Hepatocyte (in vitro differentiated cells): ENCODE data around the gene WDR87. TPM values are rescaled to one million over a fixed set of nuclear protein-coding genes. Genes with fewer than 3 reads are reported as not detected.
A peak's percentile ranks its signal among the peaks of the same experiment; 100 is the strongest.

Experiments
- DNase-seq: peaks from one replicate; pipeline ENCODE4 v3.0.0-alpha.2; 2016; ENCODE audit warnings: low spot score
- H2AFZ ChIP-seq: fragments of 200-600 bp; sonication (generic); 2 replicates; pipeline ENCODE4 v1.6.0; 2016; ENCODE audit warnings: antibody characterized with exemption, mild to moderate bottlenecking
- H3K27ac ChIP-seq: fragments of 200-600 bp; sonication (generic); 2 replicates; pipeline ENCODE4 v1.5.1; 2016; ENCODE audit warnings: mild to moderate bottlenecking
- H3K27me3 ChIP-seq: fragments of 200-600 bp; sonication (generic); 2 replicates; pipeline ENCODE4 v1.6.1; 2016
- H3K36me3 ChIP-seq: fragments of 200-600 bp; sonication (generic); replicated peaks from 2 replicates; pipeline ENCODE4 v1.5.1; 2016; ENCODE audit warnings: low read depth; ENCODE audit not compliant: insufficient read depth
- H3K4me1 ChIP-seq: fragments of 200-600 bp; sonication (generic); 2 replicates; pipeline ENCODE4 v1.5.1; 2016; ENCODE audit warnings: mild to moderate bottlenecking, moderate library complexity; ENCODE audit not compliant: insufficient read depth
- H3K4me2 ChIP-seq: fragments of 200-600 bp; sonication (generic); 2 replicates; pipeline ENCODE4 v1.6.0; 2016
- H3K4me3 ChIP-seq: fragments of 200-600 bp; sonication (generic); 2 replicates; pipeline ENCODE4 v1.5.1; 2016; ENCODE audit warnings: mild to moderate bottlenecking
- H3K79me2 ChIP-seq: fragments of 200-600 bp; sonication (generic); 2 replicates; pipeline ENCODE4 v1.6.0; 2017; ENCODE audit warnings: mild to moderate bottlenecking
- H3K9me2 ChIP-seq: fragments of 200-600 bp; sonication (generic); replicated peaks from 2 replicates; pipeline ENCODE4 v1.6.0; 2017; ENCODE audit warnings: mild to moderate bottlenecking; ENCODE audit not compliant: insufficient read depth
- H3K9me3 ChIP-seq: fragments of 200-600 bp; sonication (generic); 2 replicates; pipeline ENCODE4 v1.5.1; 2016; ENCODE audit warnings: low read depth, mild to moderate bottlenecking
- H4K20me1 ChIP-seq: fragments of 200-600 bp; sonication (generic); 2 replicates; pipeline ENCODE4 v1.6.0; 2016; ENCODE audit warnings: mild to moderate bottlenecking; ENCODE audit not compliant: insufficient read depth, poor library complexity, severe bottlenecking
- CTCF ChIP-seq: fragments of 200-600 bp; sonication (generic); IDR thresholded peaks from 2 replicates; pipeline ENCODE4 v1.5.1; 2016; ENCODE audit warnings: antibody characterized with exemption, mild to moderate bottlenecking; ENCODE audit not compliant: poor library complexity
- EZH2 ChIP-seq: fragments of 200-600 bp; sonication (generic); IDR thresholded peaks from 2 replicates; pipeline ENCODE4 v1.6.1; 2016; ENCODE audit warnings: antibody characterized with exemption, mild to moderate bottlenecking, borderline replicate concordance
- EZH2phosphoT487 ChIP-seq: fragments of 200-600 bp; sonication (generic); IDR thresholded peaks from one replicate; pipeline ENCODE4 v1.6.1; 2018; ENCODE audit warnings: antibody characterized with exemption, mild to moderate bottlenecking, low read depth, moderate library complexity; ENCODE audit not compliant: unreplicated experiment, severe bottlenecking
- WGBS: methylation state at CpG from one replicate; pipeline ENCODE4 v1.1.6; 2016; ENCODE audit warnings: low lambda C conversion rate; ENCODE audit errors: missing lambda C conversion rate; 5-methylcytosine and 5-hydroxymethylcytosine counted together
- polyA plus RNA-seq: library from polyadenylated mRNA; unstranded; fragments of >200 nt; fragmentation: Nextera tagmentation; extraction: Ambion mirVana; gene quantifications from 2 replicates; pipeline ENCODE4 v1.2.1, GENCODE V29; 2016
- total RNA-seq: library from RNA; depleted of rRNA; stranded (reverse); fragments of >200 nt; gene quantifications from 2 replicates; pipeline ENCODE4 v1.2.3, GENCODE V29; 2014

The WDR87 gene
- total and polyA plus RNA-seq, 2 experiments from 2014 or later, result not detected

GRCh38 chr19:37936166-37936565 is 29.8 kb upstream of the WDR87 start:
- TF ChIP-seq EZH2, result no peak
- no peak for TF ChIP-seq EZH2phosphoT487
- TF ChIP-seq CTCF, result no peak
- Histone ChIP-seq H3K27me3 (no peaks in the 10 kb centered on the region), H3K36me3 (no peaks in the 10 kb centered on the region), H3K4me2 (peak overlapping the region; percentile 63), H4K20me1 (no peaks in the 10 kb centered on the region), H3K9me3 (peaks cover 4% of the 10 kb centered on the region), H3K27ac (peak overlapping the region; percentile 94), H2AFZ (no peak overlapping the region), H3K4me3 (no peak overlapping the region), H3K79me2 (peaks cover 61% of the 10 kb centered on the region), H3K9me2 (no peaks in the 10 kb centered on the region), H3K4me1 (peaks cover 73% of the 10 kb centered on the region)
- peak; percentile 38 for DNase-seq
- WGBS, result 61% methylated on average over 2 of the region's 2 CpGs

GRCh38 chr19:37935341-37935740 is 28.9 kb upstream of the WDR87 start:
- Histone ChIP-seq H4K20me1 (no peaks in the 10 kb centered on the region), H3K9me3 (peaks cover 4% of the 10 kb centered on the region), H3K79me2 (peaks cover 68% of the 10 kb centered on the region), H3K4me3 (no peak overlapping the region), H3K9me2 (no peaks in the 10 kb centered on the region), H3K36me3 (no peaks in the 10 kb centered on the region), H3K27ac (peak overlapping the region; percentile 94), H3K4me2 (no peak overlapping the region), H3K4me1 (peaks cover 65% of the 10 kb centered on the region), H3K27me3 (no peaks in the 10 kb centered on the region), H2AFZ (no peak overlapping the region)
- DNase-seq, result no peak
- WGBS, result 93% methylated on average over 1 of the region's 1 CpG
- TF ChIP-seq CTCF, result no peak
- no peak for TF ChIP-seq EZH2phosphoT487
- no peak for TF ChIP-seq EZH2

GRCh38 chr19:37933937-37934358 is 27.6 kb upstream of the WDR87 start:
- Histone ChIP-seq H3K4me3 (no peak overlapping the region), H3K27ac (peak overlapping the region; percentile 94), H3K4me2 (peak overlapping the region; percentile 74), H3K27me3 (no peaks in the 10 kb centered on the region), H3K9me2 (no peaks in the 10 kb centered on the region), H3K4me1 (peaks cover 57% of the 10 kb centered on the region), H3K79me2 (peaks cover 66% of the 10 kb centered on the region), H3K36me3 (no peaks in the 10 kb centered on the region), H2AFZ (no peak overlapping the region), H4K20me1 (no peaks in the 10 kb centered on the region), H3K9me3 (peaks cover 4% of the 10 kb centered on the region)
- DNase-seq, result peak; percentile 70
- TF ChIP-seq EZH2 (no peak), EZH2phosphoT487 (no peak), CTCF (no peak)
- WGBS, result 71% methylated on average over 9 of the region's 9 CpGs
